K562 (cell line): Measurements from ENCODE around the gene UBE2M. TPM values are rescaled to one million over a fixed set of nuclear protein-coding genes. Genes with fewer than 3 reads are reported as not detected.

Experiments
- ATAC-seq: fragments of 200-7000 bp; cut with Tn5 transposase; 3 replicates; pipeline ENCODE4 v1.9.1; 2020; ENCODE audit warnings: moderate library complexity
- BruUV-seq: library from RNA; stranded (reverse); fragments of 400-500 nt; replicated peaks from 2 replicates; lab custom pipeline; 2021; lab: Mats Ljungman, UMichigan
- CTCF ChIA-PET: fragments of 300-600 bp; formaldehyde crosslinking; extraction: SDS; loops from one replicate; lab custom pipeline; 2021; ENCODE audit warnings: low intra/inter-chr PET ratio; lab: Yijun Ruan, JAX
- POLR2A ChIA-PET: fragments of 300-600, 350-650 bp; sonication (Branson Sonifier 250); formaldehyde crosslinking; extraction: SDS; loops from one replicate; lab custom pipeline; 2021; ENCODE audit warnings: antibody characterized with exemption, inconsistent platforms; lab: Yijun Ruan, JAX
- DNase-seq, 4 experiments: peaks; one replicate each; pipeline versions ENCODE4 v3.0.0 to v3.0.0-alpha.2; 2011 to 2018; ENCODE audit warnings: low spot score in 3 of 4, mixed read lengths in 3 of 4; ENCODE audit errors: extremely low read depth in 1 of 4
- FAIRE-seq: peaks from 2 replicates; lab custom pipeline; 2011; peaks lifted over from hg19 to GRCh38; lab: Jason Lieb, UNC
- H2AFZ ChIP-seq: 2 replicates; pipeline ENCODE4 v1.6.0; 2011; ENCODE audit warnings: low read depth, low read length, control low read depth, inconsistent platforms
- H3K27ac ChIP-seq: fragments of 200-600 bp; 3 replicates; pipeline ENCODE4 v1.8.0; 2011; ENCODE audit warnings: low read depth, mild to moderate bottlenecking, control low read depth, inconsistent platforms, low read length, moderate library complexity, mixed read lengths; ENCODE audit errors: extremely low read depth
- H3K27me3 ChIP-seq, 2 experiments: fragments of 300-600 bp in 1 of 2; 2 replicates in 1 of 2; 3 replicates in 1 of 2; pipeline versions ENCODE4 v1.6.0 to v1.8.0; 2011; ENCODE audit warnings: inconsistent platforms in 2 of 2, low read length in 2 of 2, mild to moderate bottlenecking in 1 of 2, mixed read lengths in 1 of 2, moderate library complexity in 1 of 2; ENCODE audit not compliant: control insufficient read depth in 2 of 2, insufficient read depth in 2 of 2
- H3K36me3 ChIP-seq: fragments of 300-600 bp; 3 replicates; pipeline ENCODE4 v1.8.0; 2011; ENCODE audit warnings: mild to moderate bottlenecking, low read length, inconsistent platforms; ENCODE audit not compliant: control insufficient read depth, insufficient read depth
- H3K4me1 ChIP-seq, 2 experiments: fragments of 200-600 bp in 1 of 2; replicated peaks in 1 of 2; 2 replicates in 1 of 2; 3 replicates in 1 of 2; pipeline versions ENCODE4 v1.5.1 to v1.8.0; 2011; ENCODE audit warnings: inconsistent platforms in 2 of 2, low read length in 2 of 2, mild to moderate bottlenecking in 1 of 2, mixed read lengths in 1 of 2, moderate library complexity in 1 of 2; ENCODE audit not compliant: control insufficient read depth in 2 of 2, insufficient read depth in 2 of 2
- H3K4me2 ChIP-seq: 2 replicates; pipeline ENCODE4 v1.6.1; 2011; ENCODE audit warnings: low read length, control low read depth, inconsistent platforms, mixed read lengths; ENCODE audit not compliant: insufficient read depth
- H3K4me3 ChIP-seq: fragments of 200-600 bp; sonication (generic), shearing (Covaris generic); 2 replicates; pipeline ENCODE4 v1.5.1; 2016; ENCODE audit warnings: control low read depth, inconsistent platforms
- H3K79me2 ChIP-seq: fragments of 200-600 bp; 3 replicates; pipeline ENCODE4 v1.8.0; 2011; ENCODE audit warnings: low read length, inconsistent platforms; ENCODE audit not compliant: control insufficient read depth, insufficient read depth
- H3K9ac ChIP-seq, 2 experiments: 2 replicates each; pipeline versions ENCODE4 v1.6.0 to v1.6.1; 2011; ENCODE audit warnings: low read depth in 2 of 2, low read length in 2 of 2, control low read depth in 1 of 2, inconsistent platforms in 1 of 2, mild to moderate bottlenecking in 1 of 2, mixed read lengths in 1 of 2; ENCODE audit not compliant: insufficient read depth in 1 of 2
- H3K9me1 ChIP-seq: one replicate; pipeline ENCODE4 v1.6.0; 2011; ENCODE audit warnings: inconsistent platforms, mild to moderate bottlenecking, low read length, moderate library complexity; ENCODE audit not compliant: control insufficient read depth, insufficient read depth
- H3K9me3 ChIP-seq: replicated peaks from 2 replicates; pipeline ENCODE4 v1.5.1; 2011; ENCODE audit warnings: low read depth, low read length, inconsistent platforms; ENCODE audit not compliant: control insufficient read depth, insufficient read depth
- H4K20me1 ChIP-seq: replicated peaks from 2 replicates; pipeline ENCODE4 v1.6.1; 2011; ENCODE audit warnings: low read length, inconsistent platforms, mixed read lengths; ENCODE audit not compliant: control insufficient read depth, insufficient read depth
- BDP1 ChIP-seq: IDR thresholded peaks from 3 replicates; pipeline ENCODE4 v1.6.1; 2011; ENCODE audit not compliant: insufficient read length, insufficient read depth
- EGR1 ChIP-seq: fragments of 450-650 bp; conservative IDR thresholded peaks from 2 replicates; pipeline ENCODE4 v1.6.1; 2017; ENCODE audit warnings: mild to moderate bottlenecking
- ELF4 ChIP-seq: fragments of 450-650 bp; formaldehyde crosslinking; IDR thresholded peaks from 2 replicates; pipeline ENCODE4 v1.4.0; 2022; ENCODE audit warnings: missing genetic modification characterization
- KDM5B ChIP-seq: fragments of 200-600 bp; sonication (generic); IDR thresholded peaks from 2 replicates; pipeline ENCODE4 v1.6.1; 2012; ENCODE audit warnings: low read depth, mild to moderate bottlenecking, moderate library complexity, low read length, control low read depth, inconsistent platforms; ENCODE audit not compliant: insufficient replicate concordance
- MAX ChIP-seq: sonication (generic); formaldehyde crosslinking; IDR thresholded peaks from 2 replicates; pipeline ENCODE4 v1.9.0; 2022; ENCODE audit warnings: mild to moderate bottlenecking, missing genetic modification reagents
- PREB ChIP-seq: sonication (generic); formaldehyde crosslinking; IDR thresholded peaks from 2 replicates; pipeline ENCODE4 v1.8.1; 2023; ENCODE audit warnings: mild to moderate bottlenecking, missing genetic modification reagents
- THRB ChIP-seq: fragments of 450-650 bp; formaldehyde crosslinking; conservative IDR thresholded peaks from 2 replicates; pipeline ENCODE4 v1.4.0; 2022; ENCODE audit warnings: mild to moderate bottlenecking, missing genetic modification characterization
- ZC3H4 ChIP-seq: sonication (generic); formaldehyde crosslinking; IDR thresholded peaks from 2 replicates; pipeline ENCODE4 v1.9.0; 2021; ENCODE audit warnings: missing genetic modification reagents, borderline replicate concordance
- ZFX ChIP-seq: sonication (generic); formaldehyde crosslinking; IDR thresholded peaks from 2 replicates; pipeline ENCODE4 v1.8.0; 2022; ENCODE audit warnings: mild to moderate bottlenecking, missing genetic modification reagents, moderate library complexity
- ZNF175 ChIP-seq: fragments of 200-800 bp; sonication (Bioruptor generic); IDR thresholded peaks from 2 replicates; pipeline ENCODE4 v1.6.1; 2016; ENCODE audit warnings: low read depth, mild to moderate bottlenecking, missing genetic modification characterization, missing compliant biosample characterization
- ZNF280A ChIP-seq: fragments of 450-650 bp; IDR thresholded peaks from 2 replicates; pipeline ENCODE4 v1.6.1; 2018; ENCODE audit warnings: mild to moderate bottlenecking, low read depth; ENCODE audit not compliant: partially characterized antibody
- ZNF75A ChIP-seq: fragments of 450-650 bp; formaldehyde crosslinking; IDR thresholded peaks from 2 replicates; pipeline ENCODE4 v1.4.0; 2020; ENCODE audit warnings: mild to moderate bottlenecking
- WGBS: fragments of 100-300 bp; shearing (Covaris generic); methylation state at CpG from one replicate; pipeline ENCODE4 v1.1.6; 2016; ENCODE audit warnings: low coverage, mixed read lengths; ENCODE audit not compliant: insufficient coverage; ENCODE audit errors: missing lambda C conversion rate; 5-methylcytosine and 5-hydroxymethylcytosine counted together
- in situ Hi-C: fragments of 300-500 bp; cut with MboI; formaldehyde crosslinking; loops from 4 replicates; pipeline ENCODE4 v1.15.0; 2018; ENCODE audit warnings: inconsistent platforms, mixed read lengths
- intact Hi-C: fragments of 100-400 bp; cut with micrococcal nuclease; formaldehyde crosslinking; loops from 2 replicates; pipeline ENCODE4 v1.14.2; 2022
- polyA plus RNA-seq, 8 experiments: library from polyadenylated mRNA; depleted of rRNA in 4 of 8; stranded (reverse) in 5 of 8; unstranded in 3 of 8; fragments of >200 nt; fragmentation: Nextera tagmentation in 2 of 8; fragmentation: Illumina TruSeq in 1 of 8; extraction: Ambion mirVana in 2 of 8; extraction: Trizol in 1 of 8; gene quantifications; 2 replicates each; pipeline versions ENCODE4 v1.2.1 to v1.2.3, GENCODE V29; 2011 to 2014; ENCODE audit warnings: inconsistent platforms in 1 of 8, missing spikeins in 1 of 8
- total RNA-seq, 7 experiments: library from RNA; depleted of rRNA in 6 of 7; stranded (reverse); fragments of >200 nt in 6 of 7; fragmentation: Illumina TruSeq in 2 of 7; extraction: Trizol in 2 of 7; gene quantifications; 2 replicates each; pipeline versions ENCODE4 v1.2.1 to v1.2.3, GENCODE V29; 2011 to 2021; ENCODE audit warnings: low replicate concordance in 1 of 7

Gene UBE2M
- total and polyA plus RNA-seq, 9 of the 15 experiments (the other 6 are each of a cell fraction or from before 2014, with no cell fraction given), result 0.92 to 163 (median 85.7) TPM

GRCh38 chr19:58546019-58546530, 12.3 kb downstream of the UBE2M start:
- BruUV-seq, result TSS peak; percentile 51
- ChIA-PET POLR2A (interaction anchor here (0.6 to 3.9 kb wide), 4 partner anchors 8 to 26 kb away, joined by 3 to 48 read pairs (median 10); partner anchors contain the start of genes CHMP2A, UBE2M and ZBTB45), CTCF (no interaction called here)
- no peak overlapping the region for H2AFZ ChIP-seq
- no peaks in the 10 kb centered on the region for H3K9me3 ChIP-seq
- 0 out of 2 replicates have a peak, but pooled peaks have one; percentile 15 for TF ChIP-seq ZFX (CRISPR knock-in tag)
- TF ChIP-seq ZNF280A, result no peak
- TF ChIP-seq ELF4, result peak; percentile 48; the same call in 1 of the 2 replicates
- 0 out of 2 replicates have a peak, but pooled peaks have one; percentile 50 for TF ChIP-seq PREB (CRISPR knock-in tag)
- TF ChIP-seq EGR1, result no peak
- TF ChIP-seq BDP1, result no peak
- TF ChIP-seq ZNF175, result no peak
- TF ChIP-seq THRB (CRISPR knock-in tag), result 0 out of 2 replicates have a peak, but pooled peaks have one; percentile 46
- TF ChIP-seq MAX (CRISPR knock-in tag), result peak; percentile 4; the same call in 1 of the 2 replicates
- TF ChIP-seq ZC3H4 (CRISPR knock-in tag), result peak; percentile 57; the same call in 1 of the 2 replicates
- peak; percentile 26 for TF ChIP-seq KDM5B
- TF ChIP-seq ZNF75A (CRISPR knock-in tag), result no peak
- H3K9ac ChIP-seq, result peak overlapping the region; percentile 88 to 98
- peak overlapping the region; percentile 89 for H3K4me2 ChIP-seq
- peaks cover 8% of the 10 kb centered on the region for H3K9me1 ChIP-seq
- peak overlapping the region; percentile 88 for H3K27ac ChIP-seq
- in situ Hi-C loops, result no loop called here
- no peak for FAIRE-seq
- DNase-seq, result peak in 1 of 4 experiments; percentile 27
- peaks cover 62% of the 10 kb centered on the region for H3K36me3 ChIP-seq
- H3K4me1 ChIP-seq, result peaks cover 13 to 42% of the 10 kb centered on the region in 2 experiments; a peak in 4 of 5 replicates
- no peaks in the 10 kb centered on the region for H3K27me3 ChIP-seq
- peaks cover 44% of the 10 kb centered on the region for H4K20me1 ChIP-seq
- WGBS, result 0% methylated on average over 1 of the region's 1 CpG
- peaks cover 49% of the 10 kb centered on the region for H3K79me2 ChIP-seq
- ATAC-seq, result no peak
- peak overlapping the region; percentile 100 for H3K4me3 ChIP-seq
- intact Hi-C loops, result no loop called here
